Small intestine (tissue), 16 donors: ENCODE results near the gene FAM217B. TPM values are rescaled to one million over a fixed set of nuclear protein-coding genes. Genes with fewer than 3 reads are reported as not detected.

Source experiments
- DNase-seq, 2 donors: peaks; one replicate each; pipeline versions ENCODE4 v3.0.0 to v3.0.0-alpha.2; 2013
- FAIRE-seq: peaks from 2 replicates; lab custom pipeline; 2012; peaks lifted over from hg19 to GRCh38; lab: Jason Lieb, UNC
- H3K27ac ChIP-seq, 3 donors: one replicate each; pipeline ENCODE4 v1.5.1; 2013; ENCODE audit warnings: low read length in 2 of 3, mild to moderate bottlenecking in 2 of 3, control low read depth in 1 of 3, inconsistent platforms in 1 of 3, low read depth in 1 of 3, moderate library complexity in 1 of 3
- H3K27me3 ChIP-seq, 3 donors: one replicate each; pipeline ENCODE4 v1.6.1; 2013; ENCODE audit warnings: low read length in 3 of 3, inconsistent platforms in 1 of 3; ENCODE audit not compliant: control insufficient read depth in 3 of 3, insufficient read depth in 3 of 3
- H3K36me3 ChIP-seq, 3 donors: one replicate each; pipeline ENCODE4 v1.6.1; 2013; ENCODE audit warnings: low read length in 3 of 3, inconsistent platforms in 1 of 3, low read depth in 1 of 3, mild to moderate bottlenecking in 1 of 3, moderate library complexity in 1 of 3; ENCODE audit not compliant: control insufficient read depth in 3 of 3, insufficient read depth in 2 of 3
- H3K4me1 ChIP-seq, 3 donors: one replicate each; pipeline ENCODE4 v1.6.1; 2013; ENCODE audit warnings: low read length in 2 of 3, inconsistent platforms in 1 of 3, low read depth in 1 of 3, mild to moderate bottlenecking in 1 of 3, moderate library complexity in 1 of 3; ENCODE audit not compliant: control insufficient read depth in 3 of 3, insufficient read depth in 2 of 3
- H3K4me3 ChIP-seq, 3 donors: one replicate each; pipeline ENCODE4 v1.5.1; 2013; ENCODE audit warnings: low read length in 3 of 3, control low read depth in 1 of 3, inconsistent platforms in 1 of 3, low read depth in 1 of 3, mild to moderate bottlenecking in 1 of 3, moderate library complexity in 1 of 3
- H3K9me3 ChIP-seq, 2 donors: one replicate each; pipeline ENCODE4 v1.6.1; 2013; ENCODE audit warnings: low read depth in 1 of 2, low read length in 1 of 2; ENCODE audit not compliant: control insufficient read depth in 2 of 2, insufficient read depth in 1 of 2
- WGBS, 3 donors: extraction: QIAGEN DNeasy Blood & Tissue Kit; methylation state at CpG; one replicate each; pipeline ENCODE4 v1.1.7; 2013; 5-methylcytosine and 5-hydroxymethylcytosine counted together
- long read RNA-seq, 10 donors: transcript quantifications; one replicate each; lab custom pipeline, GENCODE V29; 2026
- polyA plus RNA-seq, 4 donors: library from polyadenylated mRNA; stranded (reverse) in 3 of 4; unstranded in 1 of 4; fragments of 200-250 nt in 3 of 4; fragments of 120-200 nt in 1 of 4; gene quantifications; one replicate each; pipeline versions ENCODE4 v1.2.1 to v1.2.3, GENCODE V29; 2013
- donor health status: healthy with polysubstance abuse.
- donor health status: control.
- donor health status: control.
- donor health status: Bipolar disorder and iron deficiency.
- donor health status: healthy.

FAM217B gene, protein sequence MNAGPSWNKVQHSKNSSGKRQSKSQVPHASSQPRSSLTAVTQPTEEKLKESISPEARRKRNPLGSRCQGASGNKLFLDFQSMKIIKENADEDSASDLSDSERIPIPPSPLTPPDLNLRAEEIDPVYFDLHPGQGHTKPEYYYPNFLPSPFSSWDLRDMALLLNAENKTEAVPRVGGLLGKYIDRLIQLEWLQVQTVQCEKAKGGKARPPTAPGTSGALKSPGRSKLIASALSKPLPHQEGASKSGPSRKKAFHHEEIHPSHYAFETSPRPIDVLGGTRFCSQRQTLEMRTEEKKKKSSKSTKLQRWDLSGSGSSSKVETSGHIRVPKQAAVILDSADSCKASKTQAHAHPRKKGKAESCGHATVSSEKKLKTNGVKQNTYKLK
- polyA plus RNA-seq, result 10 to 100 TPM in 1 of 4 donors, 1 to 10 TPM in 3; 2.7 to 16.4 (median 3.7) TPM
- long read RNA-seq, donor 1, full-length matches to known transcripts, result 11 of 11 reads
- long read RNA-seq, donor 1, partial matches to known transcripts, result 0 of 11 reads
- long read RNA-seq, donor 1, other reads (novel, unspliced or antisense), result 0 of 11 reads
- long read RNA-seq, donor 2, full-length matches to known transcripts, result 1 of 10 reads
- long read RNA-seq, donor 2, partial matches to known transcripts, result 9 of 10 reads
- long read RNA-seq, donor 2, other reads (novel, unspliced or antisense), result 0 of 10 reads
- long read RNA-seq, donor 3, full-length matches to known transcripts, result 5 of 5 reads
- long read RNA-seq, donor 3, partial matches to known transcripts, result 0 of 5 reads
- long read RNA-seq, donor 3, other reads (novel, unspliced or antisense), result 0 of 5 reads
- long read RNA-seq, donor 4, result 0 reads
- long read RNA-seq, donor 5, full-length matches to known transcripts, result 1 of 1 reads
- long read RNA-seq, donor 5, partial matches to known transcripts, result 0 of 1 reads
- long read RNA-seq, donor 5, other reads (novel, unspliced or antisense), result 0 of 1 reads
- long read RNA-seq, donor 6, full-length matches to known transcripts, result 1 of 1 reads
- long read RNA-seq, donor 6, partial matches to known transcripts, result 0 of 1 reads
- long read RNA-seq, donor 6, other reads (novel, unspliced or antisense), result 0 of 1 reads
- long read RNA-seq, donor 7, full-length matches to known transcripts, result 15 of 21 reads
- long read RNA-seq, donor 7, partial matches to known transcripts, result 6 of 21 reads
- long read RNA-seq, donor 7, other reads (novel, unspliced or antisense), result 0 of 21 reads
- long read RNA-seq, donor 8, result 0 reads
- long read RNA-seq, donor 9, full-length matches to known transcripts, result 3 of 3 reads
- long read RNA-seq, donor 9, partial matches to known transcripts, result 0 of 3 reads
- long read RNA-seq, donor 9, other reads (novel, unspliced or antisense), result 0 of 3 reads
- long read RNA-seq, donor 10, full-length matches to known transcripts, result 9 of 9 reads
- long read RNA-seq, donor 10, partial matches to known transcripts, result 0 of 9 reads
- long read RNA-seq, donor 10, other reads (novel, unspliced or antisense), result 0 of 9 reads

GRCh38 chr20:59940129-59940955 lies at the start of gene FAM217B, which contains the start of gene PPP1R3D:
TSS of gene FAM217B (plus strand) at chr20:59940389. CDS start at chr20:59943944, 3,555 bp downstream.
TSS of gene PPP1R3D (minus strand) at chr20:59940305. CDS start at chr20:59939931, 374 bp downstream.
- Histone ChIP-seq H3K36me3 (peaks cover 0 to 16% (median 7%) of the 10 kb centered on the region in 3 donors), H3K27me3 (no peaks in the 10 kb centered on the region), H3K9me3 (peaks cover 0 to 5% of the 10 kb centered on the region in 2 donors), H3K4me1 (peaks cover 9 to 13% (median 10%) of the 10 kb centered on the region in 3 donors), H3K27ac (peak within 1 kb of the TSS; percentile 94 to 99 (median 99)), H3K4me3 (peak within 1 kb of the TSS; percentile 83 to 89 (median 85))
- no peak for FAIRE-seq
- peak; percentile 97 to 99 for DNase-seq
- WGBS, 3 donors, result 0 to 1% (median 0%) methylated on average over 51 to 57 of the region's 57 CpGs

- Histone ChIP-seq H3K27ac (no peak overlapping the region), H3K36me3 (no peaks in the 10 kb centered on the region), H3K27me3 (no peaks in the 10 kb centered on the region), H3K4me3 (no peak overlapping the region), H3K9me3 (no peaks in the 10 kb centered on the region), H3K4me1 (no peaks in the 10 kb centered on the region)
- FAIRE-seq (no peak), DNase-seq (no peak)
- 79 to 83% (median 83%) methylated on average over 1 of the region's 1 CpG for WGBS, 3 donors
These were observed 48.6 kb upstream of the FAM217B start for GRCh38 chr20:59891581-59891980.

GRCh38 chr20:59895908-59896307 lies 44.3 kb upstream of the FAM217B start:
- Histone ChIP-seq H3K27me3 (no peaks in the 10 kb centered on the region), H3K27ac (no peak overlapping the region), H3K36me3 (no peaks in the 10 kb centered on the region), H3K4me3 (no peak overlapping the region), H3K9me3 (no peaks in the 10 kb centered on the region), H3K4me1 (no peaks in the 10 kb centered on the region)
- FAIRE-seq, result peak; percentile 89
- 9 to 60% (median 33%) methylated on average over 1 of the region's 1 CpG for WGBS, 3 donors
- peak; percentile 31 to 67 for DNase-seq

GRCh38 chr20:59902470-59902869 lies 37.7 kb upstream of the FAM217B start:
- peak in 1 of 2 donors; percentile 27 for DNase-seq
- 72 to 83% (median 73%) methylated on average over 3 of the region's 3 CpGs for WGBS, 3 donors

DNA sequence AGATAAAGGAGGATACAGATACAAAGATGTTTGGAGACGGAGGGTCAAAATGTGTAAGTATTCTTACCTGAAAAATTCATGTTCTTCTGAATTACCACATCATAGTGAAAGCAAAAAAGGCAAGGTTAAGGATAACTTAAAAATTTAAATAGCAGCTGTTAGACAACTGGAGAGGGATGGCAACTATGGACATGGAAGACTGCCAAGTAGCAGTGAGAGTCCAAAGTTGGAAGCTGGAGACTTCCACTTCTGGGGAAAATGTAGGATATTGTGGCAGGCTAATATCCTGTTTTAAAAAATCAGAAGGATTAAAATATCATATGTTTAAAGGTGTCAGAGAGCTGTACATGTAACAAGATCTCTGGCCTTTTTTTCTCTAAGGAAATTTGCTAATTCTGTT lies 36.6 kb upstream of the FAM217B start:
- FAIRE-seq, result no peak

More at GRCh38 chr20:59902470-59902869, 37.7 kb upstream of the FAM217B start:
- Histone ChIP-seq H3K4me1 (no peaks in the 10 kb centered on the region), H3K27ac (no peak overlapping the region), H3K36me3 (peaks cover 0 to 2% (median 0%) of the 10 kb centered on the region in 3 donors), H3K4me3 (no peak overlapping the region), H3K9me3 (no peaks in the 10 kb centered on the region), H3K27me3 (no peaks in the 10 kb centered on the region)
- no peak for FAIRE-seq

DNA sequence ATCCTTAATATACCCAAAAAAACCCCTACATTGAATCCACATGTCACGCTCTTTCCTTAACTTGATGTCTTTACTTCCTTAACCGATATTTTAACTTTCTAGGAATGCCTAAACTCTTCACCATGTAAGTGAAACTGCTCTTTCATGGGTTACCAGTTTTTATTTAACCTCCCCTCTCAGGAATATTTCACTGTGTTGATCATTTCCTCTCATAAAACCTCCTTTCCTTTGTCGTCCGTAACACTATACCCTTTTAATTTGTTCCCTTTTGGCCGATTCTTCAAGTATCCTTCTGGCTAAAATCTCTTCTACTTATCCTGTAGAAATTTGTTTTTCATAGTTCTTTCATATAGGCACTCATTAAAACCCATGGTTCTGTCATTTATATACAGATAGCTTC lies 31.3 kb upstream of the FAM217B start:
- Histone ChIP-seq H3K27me3 (no peaks in the 10 kb centered on the region), H3K4me1 (no peaks in the 10 kb centered on the region), H3K36me3 (peaks cover 0 to 2% (median 0%) of the 10 kb centered on the region in 3 donors), H3K9me3 (no peaks in the 10 kb centered on the region), H3K27ac (no peak overlapping the region), H3K4me3 (no peak overlapping the region)
- FAIRE-seq, result no peak
- WGBS, 3 donors, result 90 to 96% (median 95%) methylated on average over 5 of the region's 5 CpGs
- no peak for DNase-seq

More for the DNA sequence above, 36.6 kb upstream of the FAM217B start:
- WGBS, 3 donors, result 93 to 94% (median 94%) methylated on average over 1 of the region's 1 CpG
- no peak overlapping the region for H3K4me3 ChIP-seq
- H3K9me3 ChIP-seq, result no peaks in the 10 kb centered on the region
- no peak for DNase-seq
- H3K36me3 ChIP-seq, result peaks cover 0 to 2% (median 0%) of the 10 kb centered on the region in 3 donors
- H3K4me1 ChIP-seq, result no peaks in the 10 kb centered on the region
- no peaks in the 10 kb centered on the region for H3K27me3 ChIP-seq
- H3K27ac ChIP-seq, result no peak overlapping the region

- no peak overlapping the region for H3K4me3 ChIP-seq
- H3K36me3 ChIP-seq, result no peaks in the 10 kb centered on the region
- FAIRE-seq (no peak), DNase-seq (no peak)
- H3K27me3 ChIP-seq, result no peaks in the 10 kb centered on the region
- H3K9me3 ChIP-seq, result no peaks in the 10 kb centered on the region
- WGBS, 3 donors, result 87 to 91% (median 89%) methylated on average over 2 of the region's 2 CpGs
- no peaks in the 10 kb centered on the region for H3K4me1 ChIP-seq
- H3K27ac ChIP-seq, result no peak overlapping the region
These were observed 29.1 kb upstream of the FAM217B start for GRCh38 chr20:59911041-59911440.
